GM12892 (cell line): ENCODE measurements around the gene RXFP4.

Source experiments
- POLR2AphosphoS5 ChIP-seq: IDR thresholded peaks from 2 replicates; pipeline ENCODE4 v1.6.1; 2011; ENCODE audit warnings: low read depth, low read length, control low read depth
- TAF1 ChIP-seq: IDR thresholded peaks from 2 replicates; pipeline ENCODE4 v1.6.1; 2011; ENCODE audit warnings: low read depth, mild to moderate bottlenecking, control low read depth, low read length, borderline replicate concordance

GRCh38 chr1:155899683-155900082 is 41.8 kb upstream of the RXFP4 start:
- TF ChIP-seq POLR2AphosphoS5 (no peak), TAF1 (no peak)
